Gastroesophageal sphincter (tissue), 4 donors: Measurements from ENCODE around the gene ZNF335. TPM values are rescaled to one million over a fixed set of nuclear protein-coding genes. Genes with fewer than 3 reads are reported as not detected.
"Not testable (repeated sequence)": the region's sequence is repeated elsewhere in the genome, so short reads cannot be mapped to it uniquely, and the experiment has no call there.

Experiments
- ATAC-seq: fragments of 150-250 bp; one replicate; pipeline ENCODE4 v1.9.1; 2016; ENCODE audit warnings: mild to moderate bottlenecking, moderate library complexity
- H3K27ac ChIP-seq, 4 donors: fragments of 200-600 bp; sonication (generic) in 3 of 4; 1 replicate in 3 of 4; 2 replicates in 1 of 4; pipeline ENCODE4 v1.5.1; 2016 to 2019
- H3K27me3 ChIP-seq: fragments of 200-600 bp; sonication (generic); one replicate; pipeline ENCODE4 v1.5.1; 2019
- H3K36me3 ChIP-seq, 2 donors: fragments of 200-600 bp; sonication (generic); one replicate each; pipeline ENCODE4 v1.5.1; 2019; ENCODE audit warnings: control low read depth in 1 of 2
- H3K4me1 ChIP-seq, 3 donors: fragments of 200-600 bp; sonication (generic); 1 replicate in 2 of 3; 2 replicates in 1 of 3; pipeline ENCODE4 v1.5.1; 2016 to 2019; ENCODE audit warnings: control low read depth in 2 of 3
- H3K4me3 ChIP-seq, 2 donors: fragments of 200-600 bp; sonication (generic); one replicate each; pipeline ENCODE4 v1.5.1; 2019; ENCODE audit warnings: mild to moderate bottlenecking in 1 of 2, moderate library complexity in 1 of 2
- H3K9me3 ChIP-seq, 3 donors: fragments of 200-600 bp; sonication (generic); one replicate each; pipeline ENCODE4 v1.5.1; 2017 to 2019; ENCODE audit warnings: control low read depth in 2 of 3
- CTCF ChIP-seq, 4 experiments: fragments of 200-600 bp in 2 of 4; fragments of 450-650 bp in 2 of 4; sonication (generic) in 1 of 4; IDR thresholded peaks; one replicate each; pipeline ENCODE4 v1.5.1; 2017 to 2019; ENCODE audit warnings: antibody characterized with exemption in 4 of 4, mild to moderate bottlenecking in 2 of 4, moderate library complexity in 2 of 4
- EP300 ChIP-seq: sonication (generic); formaldehyde crosslinking; IDR thresholded peaks from one replicate; pipeline ENCODE4 v1.6.1; 2017; ENCODE audit warnings: antibody characterized with exemption, mild to moderate bottlenecking
- POLR2A ChIP-seq, 2 donors: fragments of 450-650 bp; IDR thresholded peaks; one replicate each; pipeline ENCODE4 v1.6.1; 2017; ENCODE audit warnings: antibody characterized with exemption in 2 of 2, mild to moderate bottlenecking in 2 of 2, moderate library complexity in 1 of 2
- POLR2AphosphoS5 ChIP-seq: sonication (generic); formaldehyde crosslinking; IDR thresholded peaks from one replicate; pipeline ENCODE4 v1.6.1; 2017; ENCODE audit warnings: antibody characterized with exemption
- WGBS, 2 donors: methylation state at CpG; one replicate each; pipeline ENCODE4 v1.1.5; 2018; ENCODE audit warnings: low coverage in 1 of 2; 5-methylcytosine and 5-hydroxymethylcytosine counted together
- total RNA-seq, 4 donors: library from RNA; depleted of rRNA; stranded (reverse); fragments of >200 nt; gene quantifications; one replicate each; pipeline ENCODE4 v1.1.0, GENCODE V29; 2016

Gene ZNF335
- total RNA-seq, 4 donors from 2014 or later, result 7.5 to 17.9 (median 16.5) TPM

- Histone ChIP-seq H3K4me3 (no peak overlapping the region), H3K27ac (no peak overlapping the region), H3K4me1 (no peaks in the 10 kb centered on the region), H3K9me3 (no peaks in the 10 kb centered on the region), H3K36me3 (peaks cover 0 to 100% of the 10 kb centered on the region in 2 donors), H3K27me3 (no peaks in the 10 kb centered on the region)
- ATAC-seq, result no peak
- no peak for TF ChIP-seq CTCF (IDR thresholded peaks at IDR 0.05)
- no peak for TF ChIP-seq EP300
- WGBS, 2 donors, result 78 to 87% methylated on average over 2 to 10 of the region's 26 CpGs
Measured at GRCh38 chr20:45962031-45962755, 9.8 kb downstream of the ZNF335 start.

GRCh38 chr20:45959956-45960630 lies 11.9 kb downstream of the ZNF335 start:
- no peak for TF ChIP-seq EP300
- no peak for TF ChIP-seq POLR2AphosphoS5
- no peak for TF ChIP-seq POLR2A (IDR thresholded peaks at IDR 0.05)
- no peak for ATAC-seq

GRCh38 chr20:45959126-45959525 lies 12.9 kb downstream of the ZNF335 start:
- WGBS, 2 donors, result 76 to 93% methylated on average over 5 to 7 of the region's 16 CpGs
- H3K9me3 ChIP-seq, result no peaks in the 10 kb centered on the region
- H3K36me3 ChIP-seq, result peaks cover 0 to 89% of the 10 kb centered on the region in 2 donors

More at GRCh38 chr20:45959956-45960630, 11.9 kb downstream of the ZNF335 start:
- no peaks in the 10 kb centered on the region for H3K9me3 ChIP-seq
- no peak overlapping the region for H3K27ac ChIP-seq
- peaks cover 0 to 99% of the 10 kb centered on the region in 2 donors for H3K36me3 ChIP-seq
- H3K4me1 ChIP-seq, result no peaks in the 10 kb centered on the region
- no peak overlapping the region for H3K4me3 ChIP-seq
- WGBS, 2 donors, result 81 to 88% methylated on average over 2 to 8 of the region's 14 CpGs
- H3K27me3 ChIP-seq, result no peaks in the 10 kb centered on the region

GRCh38 chr20:45958593-45958992 lies 13.4 kb downstream of the ZNF335 start:
- no peaks in the 10 kb centered on the region for H3K27me3 ChIP-seq
- no peak for ATAC-seq
- peaks cover 0 to 88% of the 10 kb centered on the region in 2 donors for H3K36me3 ChIP-seq
- TF ChIP-seq POLR2AphosphoS5 (no peak), POLR2A (IDR thresholded peaks at IDR 0.05) (no peak), CTCF (IDR thresholded peaks at IDR 0.05) (no peak), EP300 (no peak)
- H3K4me3 ChIP-seq, result no peak overlapping the region
- no peaks in the 10 kb centered on the region for H3K4me1 ChIP-seq
- WGBS, 2 donors, result 100% methylated on average over 2 of the region's 4 CpGs
- no peak overlapping the region for H3K27ac ChIP-seq
- no peaks in the 10 kb centered on the region for H3K9me3 ChIP-seq

More at GRCh38 chr20:45959126-45959525, 12.9 kb downstream of the ZNF335 start:
- H3K27ac ChIP-seq, result no peak overlapping the region
- no peaks in the 10 kb centered on the region for H3K4me1 ChIP-seq
- no peak for TF ChIP-seq POLR2AphosphoS5
- TF ChIP-seq POLR2A (IDR thresholded peaks at IDR 0.05), result no peak
- no peak for TF ChIP-seq CTCF (IDR thresholded peaks at IDR 0.05)
- TF ChIP-seq EP300, result no peak
- H3K4me3 ChIP-seq, result no peak overlapping the region
- H3K27me3 ChIP-seq, result no peaks in the 10 kb centered on the region
- no peak for ATAC-seq

- Histone ChIP-seq H3K27ac (no peak overlapping the region), H3K9me3 (no peaks in the 10 kb centered on the region), H3K4me1 (no peaks in the 10 kb centered on the region), H3K36me3 (peaks cover 0 to 88% of the 10 kb centered on the region in 2 donors), H3K4me3 (no peak overlapping the region), H3K27me3 (no peaks in the 10 kb centered on the region)
- WGBS, 2 donors, result 72 to 89% methylated on average over 6 to 8 of the region's 19 CpGs
- ATAC-seq, result no peak
- TF ChIP-seq POLR2A (IDR thresholded peaks at IDR 0.05) (no peak), POLR2AphosphoS5 (no peak), CTCF (IDR thresholded peaks at IDR 0.05) (no peak), EP300 (no peak)
Measured at GRCh38 chr20:45957021-45957941, 14.7 kb downstream of the ZNF335 start.

- WGBS, 2 donors, result 80 to 88% methylated on average over 2 to 8 of the region's 10 CpGs
- peaks cover 0 to 88% of the 10 kb centered on the region in 2 donors for H3K36me3 ChIP-seq
- not testable (repeated sequence) for H3K9me3 ChIP-seq, H3K4me3 ChIP-seq, H3K4me1 ChIP-seq, H3K27ac ChIP-seq, ATAC-seq, H3K27me3 ChIP-seq
Measured at GRCh38 chr20:45956326-45956725, 15.7 kb downstream of the ZNF335 start.
